Bronchial epithelial cell (primary cell): ENCODE measurements around the gene ATP1A2. TPM values are rescaled to one million over a fixed set of nuclear protein-coding genes. Genes with fewer than 3 reads are reported as not detected.

Experiments used
- DNase-seq: peaks from one replicate; pipeline ENCODE4 v3.0.0-alpha.2; 2010; ENCODE audit warnings: low read depth
- FAIRE-seq: peaks from 2 replicates; lab custom pipeline; 2011; peaks lifted over from hg19 to GRCh38; lab: Jason Lieb, UNC
- H3K27me3 ChIP-seq: 2 replicates; pipeline ENCODE4 v1.5.1; 2011; ENCODE audit warnings: low read length; ENCODE audit not compliant: control insufficient read depth, insufficient read depth
- H3K36me3 ChIP-seq: 2 replicates; pipeline ENCODE4 v1.5.1; 2011; ENCODE audit warnings: low read length; ENCODE audit not compliant: control insufficient read depth, insufficient read depth
- H3K4me3 ChIP-seq: 2 replicates; pipeline ENCODE4 v1.5.1; 2011; ENCODE audit warnings: mild to moderate bottlenecking, low read depth, low read length, control low read depth
- CTCF ChIP-seq: IDR thresholded peaks from 2 replicates; pipeline ENCODE4 v1.5.1; 2011; ENCODE audit warnings: mild to moderate bottlenecking, moderate library complexity, low read length, control low read depth, inconsistent platforms; ENCODE audit not compliant: insufficient read depth, severe bottlenecking
- total RNA-seq: library from RNA; depleted of rRNA; stranded (reverse); fragments of >200 nt; gene quantifications from 2 replicates; pipeline ENCODE4 v1.2.1, GENCODE V29; 2014

Gene ATP1A2
- total RNA-seq, 1 donor from 2014 or later = not detected

- Histone ChIP-seq H3K27me3 (peaks cover 9% of the 10 kb centered on the region), H3K4me3 (no peak overlapping the region), H3K36me3 (no peaks in the 10 kb centered on the region)
- FAIRE-seq (no peak), DNase-seq (no peak)
- TF ChIP-seq CTCF = no peak
Measured at GRCh38 chr1:160137216-160137862, 21.8 kb downstream of the ATP1A2 start.

- Histone ChIP-seq H3K27me3 (peaks cover 8% of the 10 kb centered on the region), H3K36me3 (no peaks in the 10 kb centered on the region), H3K4me3 (no peak overlapping the region)
- no peak for TF ChIP-seq CTCF
- DNase-seq (no peak), FAIRE-seq (no peak)
Measured at GRCh38 chr1:160139840-160140239, 24.3 kb downstream of the ATP1A2 start.

- Histone ChIP-seq H3K4me3 (no peak overlapping the region), H3K36me3 (no peaks in the 10 kb centered on the region), H3K27me3 (peaks cover 6% of the 10 kb centered on the region)
- DNase-seq (no peak), FAIRE-seq (no peak)
- no peak for TF ChIP-seq CTCF
Measured at GRCh38 chr1:160143695-160144094, 28.1 kb downstream of the ATP1A2 start.

GRCh38 chr1:160144921-160145320 lies 29.4 kb downstream of the ATP1A2 start:
- no peaks in the 10 kb centered on the region for H3K36me3 ChIP-seq
- FAIRE-seq (no peak), DNase-seq (no peak)
- H3K4me3 ChIP-seq = no peak overlapping the region
- peaks cover 4% of the 10 kb centered on the region for H3K27me3 ChIP-seq
- no peak for TF ChIP-seq CTCF

- DNase-seq = no peak
- no peak for FAIRE-seq
- Histone ChIP-seq H3K27me3 (peaks cover 4% of the 10 kb centered on the region), H3K36me3 (no peaks in the 10 kb centered on the region), H3K4me3 (no peak overlapping the region)
- TF ChIP-seq CTCF = no peak
Measured at GRCh38 chr1:160146107-160146506, 30.5 kb downstream of the ATP1A2 start.

- Histone ChIP-seq H3K27me3 (peaks cover 2% of the 10 kb centered on the region), H3K36me3 (no peaks in the 10 kb centered on the region), H3K4me3 (no peak overlapping the region)
- no peak for FAIRE-seq
- no peak for TF ChIP-seq CTCF
- no peak for DNase-seq
Measured at GRCh38 chr1:160148121-160148520, 32.6 kb downstream of the ATP1A2 start.
